Urothelium cell line (cell line): ENCODE data around the gene TNN.
A peak's percentile ranks its signal among the peaks of the same experiment; 100 is the strongest.
"Not testable (repeated sequence)": the region's sequence is repeated elsewhere in the genome, so short reads cannot be mapped to it uniquely, and the experiment has no call there.

Experiments used
- DNase-seq: peaks from one replicate; pipeline ENCODE4 v3.0.0; 2011; ENCODE audit warnings: low spot score, mixed read lengths
- FAIRE-seq: peaks from 2 replicates; lab custom pipeline; 2011; peaks lifted over from hg19 to GRCh38; lab: Jason Lieb, UNC

The TNN gene, protein sequence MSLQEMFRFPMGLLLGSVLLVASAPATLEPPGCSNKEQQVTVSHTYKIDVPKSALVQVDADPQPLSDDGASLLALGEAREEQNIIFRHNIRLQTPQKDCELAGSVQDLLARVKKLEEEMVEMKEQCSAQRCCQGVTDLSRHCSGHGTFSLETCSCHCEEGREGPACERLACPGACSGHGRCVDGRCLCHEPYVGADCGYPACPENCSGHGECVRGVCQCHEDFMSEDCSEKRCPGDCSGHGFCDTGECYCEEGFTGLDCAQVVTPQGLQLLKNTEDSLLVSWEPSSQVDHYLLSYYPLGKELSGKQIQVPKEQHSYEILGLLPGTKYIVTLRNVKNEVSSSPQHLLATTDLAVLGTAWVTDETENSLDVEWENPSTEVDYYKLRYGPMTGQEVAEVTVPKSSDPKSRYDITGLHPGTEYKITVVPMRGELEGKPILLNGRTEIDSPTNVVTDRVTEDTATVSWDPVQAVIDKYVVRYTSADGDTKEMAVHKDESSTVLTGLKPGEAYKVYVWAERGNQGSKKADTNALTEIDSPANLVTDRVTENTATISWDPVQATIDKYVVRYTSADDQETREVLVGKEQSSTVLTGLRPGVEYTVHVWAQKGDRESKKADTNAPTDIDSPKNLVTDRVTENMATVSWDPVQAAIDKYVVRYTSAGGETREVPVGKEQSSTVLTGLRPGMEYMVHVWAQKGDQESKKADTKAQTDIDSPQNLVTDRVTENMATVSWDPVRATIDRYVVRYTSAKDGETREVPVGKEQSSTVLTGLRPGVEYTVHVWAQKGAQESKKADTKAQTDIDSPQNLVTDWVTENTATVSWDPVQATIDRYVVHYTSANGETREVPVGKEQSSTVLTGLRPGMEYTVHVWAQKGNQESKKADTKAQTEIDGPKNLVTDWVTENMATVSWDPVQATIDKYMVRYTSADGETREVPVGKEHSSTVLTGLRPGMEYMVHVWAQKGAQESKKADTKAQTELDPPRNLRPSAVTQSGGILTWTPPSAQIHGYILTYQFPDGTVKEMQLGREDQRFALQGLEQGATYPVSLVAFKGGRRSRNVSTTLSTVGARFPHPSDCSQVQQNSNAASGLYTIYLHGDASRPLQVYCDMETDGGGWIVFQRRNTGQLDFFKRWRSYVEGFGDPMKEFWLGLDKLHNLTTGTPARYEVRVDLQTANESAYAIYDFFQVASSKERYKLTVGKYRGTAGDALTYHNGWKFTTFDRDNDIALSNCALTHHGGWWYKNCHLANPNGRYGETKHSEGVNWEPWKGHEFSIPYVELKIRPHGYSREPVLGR (N-terminal part only)

DNA sequence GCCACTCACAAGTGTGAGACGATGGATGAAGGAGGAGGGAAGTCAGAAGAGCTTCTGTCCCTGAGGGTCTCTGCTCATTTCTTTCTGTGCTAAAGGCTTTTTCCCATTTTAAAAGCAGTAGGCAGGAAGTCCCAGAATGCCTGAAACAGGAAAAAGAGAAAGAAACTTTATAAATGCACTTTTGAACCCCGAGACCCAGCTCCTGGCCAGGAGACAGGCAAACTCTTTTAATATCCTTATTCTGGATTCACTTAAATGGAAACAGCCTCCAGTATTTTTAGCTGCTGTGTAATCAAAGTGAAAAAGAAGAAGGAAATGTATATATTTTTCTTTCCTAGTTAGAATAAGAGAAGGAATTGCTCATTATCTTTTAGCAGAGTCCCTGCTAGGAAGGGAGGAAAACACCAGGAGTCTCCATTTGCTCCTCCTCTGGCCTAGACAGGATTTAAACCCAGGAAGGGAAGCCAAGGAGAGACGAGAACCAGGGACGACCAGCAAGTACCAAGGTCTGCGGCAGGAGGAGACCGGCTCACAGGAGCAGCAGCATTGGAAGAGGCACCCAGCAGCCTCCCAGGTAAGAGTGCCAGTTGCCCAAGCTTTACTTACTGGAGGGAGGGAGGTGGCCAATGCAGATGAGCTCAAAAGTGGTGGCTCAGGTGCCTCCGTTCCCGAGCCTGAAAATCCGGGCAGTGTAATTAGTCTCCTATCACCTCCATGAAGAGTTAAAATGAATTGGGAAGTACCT lies at the start of gene TNN:
TNN (plus strand) TSS at position 472 of the 745 bp plus-strand sequence. CDS start 9,586 bp downstream, outside the sequence.
- FAIRE-seq (no peak), DNase-seq (no peak)

DNA sequence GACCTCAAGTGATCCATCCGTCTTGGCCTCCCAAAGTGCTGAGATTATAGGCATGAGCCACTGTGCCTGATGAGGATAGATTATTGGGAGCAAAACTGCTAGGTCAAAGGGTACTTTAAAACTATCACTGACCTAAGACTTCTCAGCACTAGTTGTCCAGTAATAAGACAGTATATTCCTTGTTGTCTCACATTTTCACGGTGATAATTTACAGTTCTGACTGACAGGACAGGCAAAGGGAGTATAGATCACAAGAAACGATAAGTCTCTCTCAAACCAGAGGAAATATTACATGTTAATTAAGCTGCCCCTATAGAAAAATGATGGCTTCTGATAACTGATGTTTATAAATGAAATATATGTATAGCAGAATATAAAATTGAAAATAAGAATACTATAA lies 48.1 kb upstream of the TNN start:
- FAIRE-seq (no peak), DNase-seq (no peak)

DNA sequence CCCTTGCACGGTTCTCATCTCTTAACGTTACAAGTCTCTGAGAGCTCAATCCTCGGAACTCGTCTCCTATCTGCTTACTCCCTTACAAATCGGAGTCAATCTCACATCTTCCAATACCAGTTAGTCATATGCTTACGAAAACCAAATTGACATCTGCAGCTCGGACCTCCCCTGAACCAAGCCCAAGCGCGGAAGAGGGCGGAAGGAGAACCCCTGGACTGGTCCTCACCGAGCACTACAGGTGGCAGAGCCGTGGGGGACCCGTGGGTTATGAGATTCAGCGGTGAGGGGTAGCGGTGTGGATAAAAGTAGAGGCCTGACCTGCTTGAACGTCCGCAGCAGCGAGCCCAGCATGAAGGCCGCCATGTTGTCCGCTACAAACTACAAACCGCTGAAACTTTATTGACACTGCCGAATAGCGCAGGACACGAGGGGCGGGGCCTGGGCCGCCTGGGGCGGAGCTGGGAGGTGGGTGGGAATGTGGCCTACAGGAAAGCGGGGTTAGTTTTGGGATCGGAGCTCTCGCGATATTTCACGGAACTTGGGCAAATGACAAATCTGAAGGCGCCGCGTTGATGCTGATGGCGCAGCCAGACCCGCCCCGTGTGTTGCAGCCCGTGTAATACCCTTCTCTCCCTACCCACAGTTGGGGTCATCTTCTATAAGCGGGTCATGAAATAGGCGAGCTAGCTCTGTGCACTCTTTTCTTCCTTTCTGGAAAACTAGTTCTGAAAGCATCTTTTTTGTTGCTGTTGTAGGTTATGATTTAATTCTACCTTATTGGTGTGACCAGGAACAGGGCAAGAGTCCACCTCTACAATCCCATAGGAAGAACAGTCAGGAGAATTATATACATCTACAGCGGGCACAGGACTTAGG lies 44.4 kb upstream of the TNN start, which contains the start of gene MRPS14:
MRPS14 (minus strand) TSS at position 383 of the 879 bp plus-strand sequence; CDS start at position 366, 17 bp downstream.
- FAIRE-seq (peak; percentile 69), DNase-seq (peak; percentile 96)

DNA sequence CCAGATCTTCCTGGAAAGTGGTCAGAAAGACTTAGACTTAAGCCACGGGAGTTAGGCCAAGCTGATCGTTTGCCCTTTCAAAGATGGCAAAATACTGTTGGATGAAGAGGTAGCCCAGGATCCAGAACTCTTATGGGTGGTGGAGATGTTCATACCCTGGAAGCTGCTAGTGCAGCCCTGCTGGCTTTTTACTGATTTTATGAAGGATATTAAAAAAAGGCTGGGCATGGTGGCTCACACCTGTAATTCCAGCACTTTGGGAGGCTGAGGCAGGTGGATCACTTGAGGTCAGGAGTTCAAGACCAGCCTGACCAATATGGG lies 43.8 kb upstream of the TNN start:
- not testable (repeated sequence) for FAIRE-seq, DNase-seq

DNA sequence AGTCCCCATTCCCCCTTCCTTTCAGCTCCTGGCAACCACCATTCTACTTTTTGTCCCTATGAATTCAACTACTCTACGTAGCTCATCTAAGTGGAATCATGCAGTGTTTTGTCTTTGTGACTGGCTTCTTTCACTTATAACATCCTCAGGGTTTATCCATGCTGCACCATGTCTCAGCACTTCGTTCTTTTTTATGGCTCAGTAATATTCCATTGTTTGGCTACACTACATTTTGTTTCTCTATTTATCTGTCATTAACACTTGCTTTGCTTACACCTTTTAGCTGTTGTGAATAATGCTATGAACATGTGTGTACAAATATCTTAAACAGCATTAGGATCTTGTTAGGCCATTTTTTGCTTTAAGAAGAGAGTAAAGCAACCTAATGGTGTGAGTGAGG lies 42.9 kb upstream of the TNN start:
- DNase-seq (no peak), FAIRE-seq (no peak)

DNA sequence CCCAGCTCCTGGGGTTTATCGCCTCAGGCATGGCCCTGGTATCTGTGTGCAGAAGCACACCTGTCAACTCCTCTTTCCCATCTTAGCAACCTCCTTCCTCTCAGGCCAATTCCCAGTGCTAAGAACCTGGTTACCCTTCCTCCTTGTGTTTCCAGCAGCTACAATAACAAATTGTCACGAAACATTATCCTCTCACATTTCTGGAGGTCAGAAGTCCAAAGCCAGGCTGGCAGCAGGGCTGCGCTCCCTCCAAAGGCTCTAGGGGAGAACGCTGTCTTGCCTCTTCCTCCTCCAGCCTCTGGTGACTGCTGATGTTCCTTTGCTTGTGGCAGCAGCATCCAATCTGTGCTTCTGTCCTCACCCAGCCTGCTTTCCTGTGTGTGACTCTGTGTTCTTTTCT lies 33.7 kb upstream of the TNN start:
- DNase-seq (no peak), FAIRE-seq (no peak)

DNA sequence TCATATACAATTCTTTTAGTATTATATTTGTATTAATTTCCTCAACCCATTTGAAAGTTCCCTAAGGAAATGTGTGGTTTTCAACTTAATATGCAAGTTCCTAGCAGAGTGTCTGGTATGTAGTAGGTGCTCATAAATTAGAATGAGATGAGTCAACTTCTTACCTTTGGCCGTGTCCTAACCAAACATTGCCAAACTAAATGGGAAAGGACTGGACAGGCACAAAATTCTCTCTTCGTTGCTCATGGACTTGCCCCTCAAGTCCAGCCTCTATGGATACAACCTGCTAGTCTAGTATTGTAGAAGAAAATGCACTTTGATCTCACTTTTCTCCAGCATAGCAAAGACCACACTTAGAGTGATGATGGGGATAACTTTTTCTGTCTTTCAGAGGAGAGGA lies 32.9 kb upstream of the TNN start:
- no peak for FAIRE-seq
- no peak for DNase-seq

DNA sequence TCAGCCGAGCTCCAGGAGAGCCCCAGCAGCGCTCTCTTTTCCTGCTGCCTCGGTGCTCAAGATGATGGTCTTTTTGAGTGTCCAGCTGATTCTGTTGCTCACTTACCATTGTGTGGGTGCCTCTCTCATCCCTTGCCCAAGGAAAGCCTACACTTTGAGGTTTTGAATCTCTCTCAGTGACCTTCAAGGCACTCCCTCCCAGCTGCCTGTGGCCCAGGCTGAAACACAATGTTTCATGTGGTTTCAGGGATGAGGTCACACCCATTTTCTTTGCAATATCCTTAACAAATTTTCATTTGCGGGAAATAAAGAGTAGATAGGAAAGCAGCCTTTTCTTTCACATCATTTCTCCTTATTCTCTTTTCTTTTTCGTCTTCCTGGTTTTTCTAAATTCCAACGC lies 31.8 kb upstream of the TNN start:
- FAIRE-seq (no peak), DNase-seq (no peak)

DNA sequence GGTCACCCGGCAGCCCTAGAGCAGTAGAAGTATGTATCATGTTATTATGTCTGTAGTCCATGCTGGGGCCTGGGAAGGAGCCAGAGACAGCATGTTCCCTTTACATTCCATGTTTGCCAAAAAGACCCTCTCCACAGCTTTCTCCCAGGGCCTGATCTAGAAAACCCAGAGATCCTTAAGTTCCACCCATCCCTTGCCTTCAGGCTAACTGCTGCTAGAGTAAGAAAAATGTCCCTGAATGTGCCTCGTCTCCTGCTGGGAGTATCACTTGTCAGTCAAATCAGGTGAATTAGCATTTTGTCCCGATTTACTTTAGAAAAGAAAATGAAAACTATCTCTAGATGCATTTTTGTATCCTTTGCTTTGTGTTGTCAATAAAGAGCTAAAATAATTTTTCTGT lies 31.2 kb upstream of the TNN start:
- DNase-seq (no peak), FAIRE-seq (no peak)

DNA sequence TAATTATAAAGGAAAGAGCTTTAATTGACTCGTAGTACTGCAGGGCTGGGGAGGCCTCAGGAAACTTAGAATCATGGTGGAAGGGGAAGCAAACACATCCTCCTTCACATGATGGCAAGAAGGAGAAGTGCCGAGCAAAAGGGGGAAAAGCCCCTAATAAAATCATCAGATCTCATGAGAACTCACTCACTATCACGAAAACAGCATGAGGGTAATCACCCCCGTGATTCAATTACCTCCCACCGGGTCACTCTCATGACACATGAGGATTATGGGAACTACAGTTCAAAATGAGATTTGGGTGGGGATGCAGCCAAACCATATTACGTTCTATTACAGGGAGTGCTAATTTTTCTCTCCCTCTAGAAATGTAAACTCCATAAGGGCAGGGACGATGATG lies 30.2 kb upstream of the TNN start:
- DNase-seq: no peak
- no peak for FAIRE-seq

DNA sequence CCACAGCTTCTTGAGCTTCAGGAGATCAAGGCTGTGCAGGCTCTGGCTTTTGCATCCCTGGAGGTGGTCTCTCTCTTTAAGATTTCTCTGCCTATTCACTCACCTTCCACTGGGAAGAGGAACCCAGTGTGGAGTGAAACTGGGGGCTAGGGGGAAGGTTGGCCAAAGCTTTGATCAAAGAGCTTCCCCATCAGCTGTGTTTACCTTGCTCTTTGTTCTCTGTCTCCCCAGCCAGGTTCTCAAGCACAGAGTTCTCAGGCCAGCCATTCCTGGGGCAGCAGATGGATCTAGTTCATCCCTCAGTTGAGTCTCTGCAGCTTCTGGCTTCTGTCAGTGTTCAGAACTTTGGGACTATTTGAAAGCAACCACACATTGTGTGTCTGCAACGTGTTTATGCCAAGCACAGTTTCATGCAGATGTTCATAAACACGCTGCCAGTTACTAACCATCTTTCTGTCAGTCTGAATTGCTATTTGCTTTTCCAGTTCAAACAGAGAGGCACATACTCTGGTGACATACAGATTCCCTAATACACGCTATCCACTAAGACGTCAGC lies 27.2 kb upstream of the TNN start:
- DNase-seq (no peak), FAIRE-seq (no peak)

DNA sequence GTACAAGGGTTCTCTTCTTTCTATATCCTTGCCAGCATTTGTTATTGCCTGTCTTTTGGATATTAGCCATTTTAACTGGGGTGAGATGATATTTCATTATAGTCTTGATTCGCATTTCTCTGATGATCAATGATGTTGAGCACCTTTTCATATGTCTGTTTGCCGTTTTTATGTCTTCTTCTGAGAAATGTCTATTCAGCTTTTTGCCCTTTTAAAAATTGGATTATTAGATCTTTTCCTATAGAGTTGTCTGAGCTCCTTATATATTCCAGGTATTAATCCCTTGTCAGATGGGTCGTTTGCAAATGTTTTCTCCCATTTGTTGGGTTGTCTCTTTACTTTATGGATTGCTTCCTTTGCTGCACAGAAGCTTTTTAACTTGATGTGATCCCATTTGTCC lies 25.0 kb upstream of the TNN start:
- FAIRE-seq (no peak), DNase-seq (no peak)

DNA sequence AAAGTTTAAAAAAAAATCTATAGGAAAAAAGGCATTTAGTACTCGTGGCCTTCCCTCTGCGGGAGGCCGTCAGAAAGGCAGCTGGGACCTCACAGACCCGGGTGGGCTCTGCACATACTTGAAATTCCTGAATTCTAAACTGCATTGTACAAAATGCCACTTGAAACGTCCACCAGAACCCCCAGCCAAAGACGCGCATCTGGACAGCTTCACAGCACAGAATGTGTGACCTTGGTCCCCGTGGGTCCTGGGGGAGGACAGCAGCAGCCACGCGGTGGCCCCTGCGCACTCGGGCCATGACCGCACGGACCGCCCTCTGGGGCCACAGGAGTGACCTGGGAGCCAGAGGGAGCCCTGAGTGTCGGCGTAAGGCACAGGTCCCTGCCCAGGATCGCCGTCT lies 23.8 kb upstream of the TNN start:
- no peak for DNase-seq
- FAIRE-seq: no peak

DNA sequence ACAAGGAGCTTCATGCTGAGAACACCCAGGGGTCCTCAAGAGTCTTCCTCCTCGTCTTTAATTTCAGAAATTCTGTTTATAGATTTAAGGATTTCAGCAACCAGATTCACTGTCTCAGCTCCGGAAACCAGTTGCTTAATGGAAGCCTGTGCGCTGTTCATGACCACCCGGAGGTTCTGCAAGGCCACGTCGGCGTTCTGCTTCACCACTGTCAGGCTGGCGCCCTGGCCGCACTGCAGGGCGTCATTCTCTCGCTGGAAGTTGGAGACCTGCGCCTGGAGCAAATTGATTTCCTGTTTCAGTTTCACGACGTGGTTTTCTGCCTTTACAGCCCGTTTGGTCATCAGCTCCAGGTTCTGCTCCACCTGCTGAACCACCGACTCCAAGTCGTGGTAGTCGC lies 23.0 kb upstream of the TNN start:
- not testable (repeated sequence) for FAIRE-seq, DNase-seq

DNA sequence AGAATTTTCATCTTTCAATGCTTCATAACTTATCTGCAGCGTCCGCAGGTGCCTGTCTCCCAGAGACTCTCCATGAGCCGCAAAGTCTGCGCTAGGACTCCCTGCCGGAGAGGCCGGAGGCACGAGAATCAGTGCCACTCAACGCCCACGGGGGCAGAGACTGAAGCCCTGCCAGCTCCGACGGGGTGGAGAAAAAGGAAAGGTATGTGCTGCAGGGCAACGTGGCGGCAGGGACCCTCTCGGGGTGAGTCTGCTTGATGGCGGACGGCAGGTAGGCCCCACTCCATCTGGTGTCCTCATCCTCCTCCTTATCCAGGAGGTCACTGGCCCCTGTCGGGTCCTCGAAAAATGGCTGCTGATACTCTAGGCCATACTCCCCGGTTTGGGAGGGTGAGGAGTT lies 22.5 kb upstream of the TNN start:
- no peak for DNase-seq
- no peak for FAIRE-seq

DNA sequence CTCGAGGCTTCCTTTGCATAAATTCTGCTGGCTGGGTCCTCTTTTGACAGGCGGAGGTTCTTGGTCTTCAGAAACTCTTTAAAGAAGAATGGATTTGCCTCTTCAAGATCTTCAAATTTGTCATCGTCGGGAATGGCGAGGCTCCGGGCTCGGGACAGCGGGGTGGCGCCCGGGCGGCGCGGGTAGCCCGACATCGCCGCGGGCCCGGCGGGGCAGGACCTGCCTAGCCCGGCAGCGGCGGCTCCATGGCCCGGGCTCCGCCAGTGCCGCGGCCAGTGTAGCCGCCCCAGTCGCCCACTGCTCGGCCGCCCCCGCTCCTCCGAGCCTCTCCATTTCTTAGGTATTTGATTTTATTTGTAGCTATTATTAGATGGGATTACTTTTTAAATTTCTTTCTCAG lies 22.1 kb upstream of the TNN start:
- DNase-seq (no peak), FAIRE-seq (no peak)

DNA sequence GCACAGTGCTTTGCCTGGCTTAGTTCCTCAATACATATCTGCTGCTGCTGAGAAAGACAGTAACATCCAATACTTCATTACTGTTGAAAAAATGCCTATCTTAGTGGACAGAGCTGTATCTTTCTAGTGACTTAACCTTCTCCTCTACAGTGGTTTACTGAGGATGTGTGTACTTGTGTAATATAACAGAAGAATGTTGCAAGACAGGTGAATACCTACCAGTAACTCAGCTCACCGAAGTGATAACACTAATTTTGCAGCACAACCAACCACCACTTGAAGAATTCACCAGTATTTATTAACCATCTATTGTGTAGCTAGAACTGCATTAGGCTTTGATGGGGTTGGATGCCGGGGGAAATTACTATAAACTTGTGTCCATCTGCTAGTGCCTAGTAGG lies 16.6 kb upstream of the TNN start:
- FAIRE-seq: no peak
- no peak for DNase-seq

DNA sequence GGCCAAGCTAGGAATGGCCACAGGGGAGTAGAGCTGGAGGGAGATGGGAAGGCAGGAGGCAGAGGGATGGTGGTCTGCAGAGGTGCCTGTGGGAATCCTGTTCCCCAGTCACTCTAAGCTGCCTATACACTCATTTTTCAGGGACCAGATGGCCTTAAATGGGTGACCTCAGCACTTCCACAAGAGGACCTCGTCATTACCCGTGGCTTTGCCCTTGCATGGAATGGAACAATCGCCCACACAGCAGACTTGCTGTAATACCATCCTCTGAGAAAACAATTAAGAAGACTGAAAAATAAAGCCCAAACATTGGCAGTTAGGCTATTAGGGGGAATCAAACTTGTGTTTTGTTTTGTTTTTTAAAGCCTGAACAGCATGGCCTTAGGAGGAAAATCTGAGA lies 12.9 kb upstream of the TNN start:
- DNase-seq (no peak), FAIRE-seq (no peak)

DNA sequence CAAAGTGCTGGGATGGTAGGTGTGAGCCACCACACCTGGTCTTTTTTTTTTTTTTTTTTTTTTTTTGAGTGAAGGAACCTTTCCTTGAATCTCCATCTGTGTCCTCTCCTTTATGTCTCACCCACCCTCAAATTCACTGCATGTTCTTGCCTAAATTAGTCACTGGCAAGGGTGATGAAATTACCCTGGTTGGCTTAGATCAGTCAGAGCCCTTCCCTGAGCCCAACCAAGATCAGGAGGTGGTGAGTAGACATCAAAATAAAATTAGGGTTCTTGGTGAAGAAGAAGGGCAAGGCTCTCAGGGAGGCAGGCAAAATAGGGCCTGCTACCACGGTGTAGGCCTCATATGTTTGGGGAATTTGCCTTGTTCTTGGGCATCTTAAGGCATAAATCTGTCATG lies 5.3 kb upstream of the TNN start:
- FAIRE-seq (no peak), DNase-seq (no peak)
